PC-9 (cell line): ENCODE data around the gene CCR4. TPM values are rescaled to one million over a fixed set of nuclear protein-coding genes. Genes with fewer than 3 reads are reported as not detected.

Experiments used
- BruUV-seq: library from RNA; stranded (reverse); fragments of 400-500 nt; replicated peaks from 2 replicates; lab custom pipeline; 2021; lab: Mats Ljungman, UMichigan
- CTCF ChIA-PET: fragments of 300-600 bp; sonication (Branson Sonifier 250); formaldehyde crosslinking; loops from one replicate; lab custom pipeline; 2022; ENCODE audit warnings: antibody characterized with exemption; lab: Charles Lee
- POLR2A ChIA-PET: fragments of 300-600 bp; sonication (Branson Sonifier 250); formaldehyde crosslinking; loops from one replicate; lab custom pipeline; 2022; ENCODE audit warnings: antibody characterized with exemption; ENCODE audit not compliant: unreplicated experiment; lab: Charles Lee
- DNase-seq, 2 experiments: peaks; one replicate each; pipeline versions ENCODE4 v3.0.0 to v3.0.0-alpha.2; 2015 to 2022; ENCODE audit warnings: mixed read lengths in 1 of 2
- H2AFZ ChIP-seq: fragments of 200-600 bp; sonication (generic); 2 replicates; pipeline ENCODE4 v1.8.1; 2017; ENCODE audit warnings: antibody characterized with exemption
- H3F3A ChIP-seq: fragments of 200-600 bp; sonication (generic); 2 replicates; pipeline ENCODE4 v1.8.1; 2017; ENCODE audit warnings: antibody characterized with exemption, mild to moderate bottlenecking, low read depth; ENCODE audit not compliant: insufficient read depth
- H3K27ac ChIP-seq: fragments of 200-600 bp; sonication (generic); 2 replicates; pipeline ENCODE4 v1.6.1; 2016; ENCODE audit warnings: mixed run types
- H3K27me3 ChIP-seq: fragments of 200-600 bp; sonication (generic); 2 replicates; pipeline ENCODE4 v1.6.1; 2016; ENCODE audit warnings: low read depth, mixed run types; ENCODE audit not compliant: insufficient read depth
- H3K36me3 ChIP-seq: fragments of 200-600 bp; sonication (generic); 2 replicates; pipeline ENCODE4 v1.6.1; 2016; ENCODE audit warnings: low read depth, mixed run types
- H3K4me1 ChIP-seq: fragments of 200-600 bp; sonication (generic); replicated peaks from 2 replicates; pipeline ENCODE4 v1.6.1; 2016; ENCODE audit warnings: mixed run types; ENCODE audit not compliant: insufficient read depth
- H3K4me2 ChIP-seq: fragments of 200-600 bp; sonication (generic); 2 replicates; pipeline ENCODE4 v1.6.1; 2017; ENCODE audit warnings: mixed run types
- H3K4me3 ChIP-seq: fragments of 200-600 bp; sonication (generic); 2 replicates; pipeline ENCODE4 v1.6.1; 2016; ENCODE audit warnings: mixed run types
- H3K79me2 ChIP-seq: fragments of 200-600 bp; sonication (generic); 2 replicates; pipeline ENCODE4 v1.6.1; 2017; ENCODE audit warnings: low read depth, mixed run types
- H3K9me2 ChIP-seq: fragments of 200-600 bp; sonication (generic); 2 replicates; pipeline ENCODE4 v1.8.1; 2017; ENCODE audit warnings: mild to moderate bottlenecking; ENCODE audit not compliant: insufficient read depth
- H3K9me3 ChIP-seq: fragments of 200-600 bp; sonication (generic); 2 replicates; pipeline ENCODE4 v1.8.1; 2016; ENCODE audit warnings: low read depth; ENCODE audit not compliant: insufficient read depth
- H4K20me1 ChIP-seq: fragments of 200-600 bp; sonication (generic); 2 replicates; pipeline ENCODE4 v1.8.1; 2017; ENCODE audit not compliant: insufficient read depth
- EZH2 ChIP-seq: fragments of 200-600 bp; sonication (generic); IDR thresholded peaks from 2 replicates; pipeline ENCODE4 v1.8.0; 2017; ENCODE audit warnings: antibody characterized with exemption, low read depth
- intact Hi-C: fragments of 100-400 bp; cut with micrococcal nuclease; formaldehyde crosslinking; loops from one replicate; pipeline ENCODE4 v1.10.0; 2022; ENCODE audit not compliant: unreplicated experiment
- total RNA-seq: library from RNA; stranded (reverse); gene quantifications from 2 replicates; pipeline ENCODE4 v1.2.3, GENCODE V29; 2021
- TF ChIP-seq, protein P1 (sequence below): fragments of 200-600 bp; sonication (generic); conservative IDR thresholded peaks from 2 replicates; pipeline ENCODE4 v1.6.1; 2017; ENCODE audit warnings: mixed run types, antibody characterized with exemption, mild to moderate bottlenecking, moderate library complexity

Gene CCR4
- total RNA-seq, 1 experiment from 2014 or later: not detected

DNA sequence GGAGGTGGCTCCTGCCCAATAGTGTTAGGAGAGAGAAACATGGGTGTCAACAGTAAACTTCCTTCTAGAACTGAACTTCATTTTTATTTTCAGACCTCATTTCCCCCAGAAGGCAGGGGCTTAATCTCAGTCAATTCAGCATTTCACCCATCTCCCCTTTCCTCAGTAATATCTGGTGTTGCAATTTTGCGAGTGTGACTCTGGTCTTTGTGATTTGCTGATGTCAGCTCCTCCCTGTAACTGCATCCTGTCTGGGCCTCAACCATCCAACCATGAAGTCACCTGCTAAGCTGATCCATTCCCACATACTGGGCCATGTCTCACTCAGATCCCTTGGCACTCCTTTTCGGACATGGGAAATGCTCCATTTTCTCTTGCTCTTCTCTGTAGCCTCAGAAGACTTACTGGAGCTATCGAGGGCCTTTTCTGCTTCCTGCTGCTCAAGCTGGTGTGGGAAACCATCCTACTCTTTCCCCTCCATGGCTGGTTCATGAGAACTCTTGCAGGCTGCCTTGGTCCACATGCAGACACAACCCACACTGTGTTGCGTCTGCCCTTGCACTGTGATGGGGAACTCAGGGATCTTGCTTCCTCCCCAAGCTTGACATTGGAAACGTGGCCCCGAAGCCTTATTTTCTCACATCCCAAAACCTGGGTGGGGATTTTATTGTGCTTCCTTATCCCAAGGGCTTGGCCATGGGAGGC lies 24.6 kb downstream of the CCR4 start:
- no peak for TF ChIP-seq EZH2
- TF ChIP-seq, protein P1, sequence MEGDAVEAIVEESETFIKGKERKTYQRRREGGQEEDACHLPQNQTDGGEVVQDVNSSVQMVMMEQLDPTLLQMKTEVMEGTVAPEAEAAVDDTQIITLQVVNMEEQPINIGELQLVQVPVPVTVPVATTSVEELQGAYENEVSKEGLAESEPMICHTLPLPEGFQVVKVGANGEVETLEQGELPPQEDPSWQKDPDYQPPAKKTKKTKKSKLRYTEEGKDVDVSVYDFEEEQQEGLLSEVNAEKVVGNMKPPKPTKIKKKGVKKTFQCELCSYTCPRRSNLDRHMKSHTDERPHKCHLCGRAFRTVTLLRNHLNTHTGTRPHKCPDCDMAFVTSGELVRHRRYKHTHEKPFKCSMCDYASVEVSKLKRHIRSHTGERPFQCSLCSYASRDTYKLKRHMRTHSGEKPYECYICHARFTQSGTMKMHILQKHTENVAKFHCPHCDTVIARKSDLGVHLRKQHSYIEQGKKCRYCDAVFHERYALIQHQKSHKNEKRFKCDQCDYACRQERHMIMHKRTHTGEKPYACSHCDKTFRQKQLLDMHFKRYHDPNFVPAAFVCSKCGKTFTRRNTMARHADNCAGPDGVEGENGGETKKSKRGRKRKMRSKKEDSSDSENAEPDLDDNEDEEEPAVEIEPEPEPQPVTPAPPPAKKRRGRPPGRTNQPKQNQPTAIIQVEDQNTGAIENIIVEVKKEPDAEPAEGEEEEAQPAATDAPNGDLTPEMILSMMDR: no peak
- ChIA-PET POLR2A (no interaction called here), CTCF (no interaction called here)
- Histone ChIP-seq H3K36me3 (no peaks in the 10 kb centered on the region), H3F3A (no peaks in the 10 kb centered on the region), H3K79me2 (no peaks in the 10 kb centered on the region), H3K9me2 (no peaks in the 10 kb centered on the region), H3K27me3 (no peaks in the 10 kb centered on the region), H3K9me3 (no peaks in the 10 kb centered on the region), H3K4me2 (no peak overlapping the region), H3K4me3 (no peak overlapping the region), H2AFZ (no peak overlapping the region), H4K20me1 (no peaks in the 10 kb centered on the region), H3K4me1 (no peaks in the 10 kb centered on the region), H3K27ac (no peak overlapping the region)
- BruUV-seq: no TSS peak
- DNase-seq: no peak
- intact Hi-C loops: no loop called here

DNA sequence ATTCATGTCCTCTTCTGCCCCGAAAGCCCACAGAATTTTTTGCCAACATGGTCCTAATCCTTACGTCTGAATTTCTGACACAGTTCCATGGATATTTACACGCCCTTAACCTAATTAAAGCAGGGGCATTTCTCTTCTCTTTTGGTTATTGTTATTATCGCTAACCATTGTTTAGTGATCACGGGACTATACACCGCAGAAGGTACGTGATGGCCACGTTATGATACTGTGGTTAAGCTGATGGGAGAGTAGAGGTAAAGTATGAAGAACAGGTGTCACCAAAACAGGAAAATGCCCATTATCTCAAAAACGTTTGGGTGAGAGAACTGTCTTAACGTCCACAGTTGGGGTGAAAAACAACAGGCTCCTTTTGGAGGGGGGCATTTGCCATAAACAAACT lies 26.4 kb downstream of the CCR4 start:
- H3F3A ChIP-seq: no peaks in the 10 kb centered on the region
- H3K9me3 ChIP-seq: no peaks in the 10 kb centered on the region
- no peaks in the 10 kb centered on the region for H3K36me3 ChIP-seq
- no TSS peak for BruUV-seq
- CTCF ChIA-PET: no interaction called here
- no peaks in the 10 kb centered on the region for H3K4me1 ChIP-seq
- H3K27ac ChIP-seq: no peak overlapping the region
- H3K9me2 ChIP-seq: no peaks in the 10 kb centered on the region
- intact Hi-C loops: no loop called here
- POLR2A ChIA-PET: no interaction called here
- no peak overlapping the region for H3K4me2 ChIP-seq
- DNase-seq: no peak
- no peaks in the 10 kb centered on the region for H3K79me2 ChIP-seq
- H2AFZ ChIP-seq: no peak overlapping the region
- H3K4me3 ChIP-seq: no peak overlapping the region
- TF ChIP-seq, protein P1: no peak
- no peak for TF ChIP-seq EZH2
- H3K27me3 ChIP-seq: no peaks in the 10 kb centered on the region
- H4K20me1 ChIP-seq: no peaks in the 10 kb centered on the region

DNA sequence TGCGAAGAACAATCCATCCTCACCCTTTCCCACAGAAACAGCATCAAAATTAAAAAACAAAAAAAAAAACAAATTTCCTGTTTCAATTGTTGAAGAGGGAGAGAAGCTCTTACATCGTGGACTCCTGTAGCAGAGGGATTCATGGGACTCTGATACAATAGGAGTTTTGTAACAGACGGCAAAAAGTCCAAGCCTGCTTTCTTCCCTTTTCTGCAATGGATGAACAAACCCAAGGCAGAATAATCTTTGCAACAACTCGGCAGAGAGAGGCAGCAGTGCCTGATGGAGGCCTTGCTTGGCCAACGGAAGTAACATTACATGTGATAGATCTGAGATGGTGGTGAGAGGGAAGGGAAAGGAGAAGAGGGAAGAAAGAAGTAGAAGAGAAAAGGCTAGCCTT lies 26.9 kb downstream of the CCR4 start:
- Histone ChIP-seq H2AFZ (no peak overlapping the region), H3K4me2 (no peak overlapping the region), H3K27ac (no peak overlapping the region), H3K36me3 (no peaks in the 10 kb centered on the region), H3K9me3 (no peaks in the 10 kb centered on the region), H3K4me1 (no peaks in the 10 kb centered on the region), H4K20me1 (no peaks in the 10 kb centered on the region), H3F3A (no peaks in the 10 kb centered on the region), H3K27me3 (no peaks in the 10 kb centered on the region), H3K79me2 (no peaks in the 10 kb centered on the region), H3K4me3 (no peak overlapping the region), H3K9me2 (no peaks in the 10 kb centered on the region)
- no TSS peak for BruUV-seq
- TF ChIP-seq, protein P1: no peak
- TF ChIP-seq EZH2: no peak
- ChIA-PET CTCF (no interaction called here), POLR2A (no interaction called here)
- intact Hi-C loops: no loop called here
- DNase-seq: no peak
